OCI-M2 (cell line): ENCODE measurements around the gene MLLT11.

Source experiments
- DNase-seq: peaks from one replicate; lab custom pipeline; 2025; ENCODE audit not compliant: unreplicated experiment; lab: John Stamatoyannopoulos, UW

Gene MLLT11, protein sequence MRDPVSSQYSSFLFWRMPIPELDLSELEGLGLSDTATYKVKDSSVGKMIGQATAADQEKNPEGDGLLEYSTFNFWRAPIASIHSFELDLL

DNA sequence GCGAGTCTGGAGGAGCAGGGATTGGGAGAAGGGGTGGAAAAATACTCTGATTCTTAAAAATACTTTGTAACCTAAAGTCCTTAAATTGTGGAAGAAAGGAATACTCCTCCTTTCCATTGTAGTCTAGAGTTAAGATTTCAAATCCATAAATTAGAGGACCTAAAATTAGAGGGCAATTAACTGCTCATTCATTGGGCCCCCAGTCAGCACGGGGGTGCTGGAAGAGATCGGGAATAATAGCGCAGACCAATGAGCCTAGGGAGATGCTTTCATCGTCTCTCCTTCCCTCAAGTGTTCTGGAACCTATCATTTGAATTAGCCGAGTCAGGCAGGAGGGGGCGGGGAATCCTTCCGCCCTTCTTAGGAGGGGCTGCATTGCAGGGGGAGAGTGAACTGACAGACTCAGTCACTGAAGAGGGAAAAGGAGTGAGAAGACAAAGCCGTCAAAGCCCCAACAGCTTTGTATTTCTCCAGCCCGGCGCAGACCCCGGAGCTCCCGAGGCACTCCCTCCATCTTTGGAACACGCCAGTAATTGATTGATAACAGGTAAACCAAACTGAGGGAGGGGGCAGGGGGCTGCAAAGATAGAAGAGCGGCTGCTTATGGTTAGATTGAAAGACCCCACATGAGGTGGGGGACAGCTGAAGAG lies at the start of gene MLLT11:
Gene MLLT11 (plus strand): TSS at position 391 of the 650 bp plus-strand sequence. CDS start 6,828 bp downstream, outside the sequence.
- DNase-seq: no peak

DNA sequence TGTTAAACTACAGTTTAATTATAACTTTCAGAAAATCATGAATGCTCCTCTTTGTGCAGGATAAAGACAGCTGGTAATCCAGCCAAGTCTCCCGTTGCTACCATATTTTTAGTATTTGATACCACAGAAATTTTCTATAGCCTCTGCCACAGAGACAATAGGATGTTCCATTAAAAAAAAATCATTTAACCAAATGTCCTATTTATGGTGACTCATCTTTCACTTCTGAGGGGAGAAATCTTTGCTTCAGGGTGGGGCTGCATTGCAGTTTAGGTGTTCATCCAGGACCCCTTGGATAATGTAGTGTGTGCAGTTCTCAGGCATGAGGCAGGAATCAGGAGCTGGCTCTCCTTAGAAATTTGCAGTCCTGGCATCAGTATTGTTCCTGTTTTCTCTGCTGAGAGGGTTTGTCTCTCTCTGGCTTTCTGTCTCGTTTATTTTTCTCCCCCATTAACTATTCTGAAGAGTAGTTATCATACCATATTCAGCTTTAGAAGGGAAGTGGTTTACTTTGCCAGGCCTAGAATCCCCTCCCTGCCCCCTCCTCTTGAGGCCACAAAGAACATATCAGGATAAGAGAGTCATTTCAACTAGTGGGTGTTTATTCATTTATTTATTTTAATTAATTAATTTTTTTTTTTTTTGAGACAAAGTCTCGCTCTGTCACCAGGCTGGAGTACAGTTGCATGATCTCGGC lies 48.9 kb upstream of the MLLT11 start:
- no peak for DNase-seq

DNA sequence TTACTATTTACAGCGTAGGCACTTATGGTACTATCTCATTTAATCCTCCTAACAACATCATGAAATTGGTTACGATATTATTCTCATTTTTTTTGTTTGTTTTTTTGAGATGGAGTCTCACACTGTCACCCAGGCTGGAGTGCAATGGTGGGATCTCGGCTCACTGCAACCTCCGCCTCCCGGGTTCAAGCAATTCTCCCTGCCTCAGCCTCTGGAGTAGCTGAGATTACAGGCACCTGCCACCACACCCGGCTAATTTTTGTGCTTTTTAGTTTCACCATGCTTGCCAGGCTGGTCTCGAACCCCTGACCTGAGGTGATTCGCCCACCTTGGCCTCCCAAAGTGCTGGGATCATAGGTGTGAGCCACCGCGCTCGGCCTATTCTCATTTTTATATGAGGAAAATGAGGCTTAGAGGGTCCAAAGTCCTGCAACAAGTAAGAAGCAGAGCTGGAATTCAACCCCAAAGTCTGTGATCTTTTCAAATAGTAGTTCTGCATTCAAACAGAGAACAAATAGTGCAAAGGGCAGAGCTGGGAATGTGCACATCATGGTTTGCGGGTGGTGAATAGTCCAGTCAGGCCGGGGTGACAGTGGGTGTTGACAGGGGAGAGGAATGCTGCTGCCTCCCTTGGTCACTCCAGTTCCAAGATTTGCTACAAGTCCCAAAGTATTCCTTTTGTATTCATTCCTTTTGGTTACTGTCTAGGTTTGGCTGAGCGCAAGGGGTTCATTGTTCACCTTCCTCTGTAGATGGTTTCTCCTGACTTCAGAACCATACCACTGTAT lies 47.3 kb upstream of the MLLT11 start:
- no peak for DNase-seq

DNA sequence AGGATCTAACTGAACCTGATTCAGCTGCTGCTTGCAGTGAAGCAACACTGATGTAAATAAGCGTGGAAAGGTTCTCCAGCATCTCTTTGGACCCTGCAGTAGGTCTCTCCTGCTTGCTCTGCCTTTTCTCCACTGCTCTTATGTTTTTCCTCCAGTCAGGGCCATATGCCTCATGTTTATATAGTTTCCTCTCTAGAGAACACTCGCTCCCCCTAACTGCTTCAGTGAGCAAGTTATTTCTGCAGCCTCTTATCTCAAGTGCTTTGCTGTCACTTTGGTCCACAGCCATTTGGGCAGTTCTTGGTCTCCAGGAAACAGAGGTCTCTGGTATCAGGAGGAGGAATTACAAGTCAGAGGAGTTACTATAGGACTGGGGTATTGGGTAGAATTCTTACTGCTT lies 46.7 kb upstream of the MLLT11 start:
- no peak for DNase-seq

DNA sequence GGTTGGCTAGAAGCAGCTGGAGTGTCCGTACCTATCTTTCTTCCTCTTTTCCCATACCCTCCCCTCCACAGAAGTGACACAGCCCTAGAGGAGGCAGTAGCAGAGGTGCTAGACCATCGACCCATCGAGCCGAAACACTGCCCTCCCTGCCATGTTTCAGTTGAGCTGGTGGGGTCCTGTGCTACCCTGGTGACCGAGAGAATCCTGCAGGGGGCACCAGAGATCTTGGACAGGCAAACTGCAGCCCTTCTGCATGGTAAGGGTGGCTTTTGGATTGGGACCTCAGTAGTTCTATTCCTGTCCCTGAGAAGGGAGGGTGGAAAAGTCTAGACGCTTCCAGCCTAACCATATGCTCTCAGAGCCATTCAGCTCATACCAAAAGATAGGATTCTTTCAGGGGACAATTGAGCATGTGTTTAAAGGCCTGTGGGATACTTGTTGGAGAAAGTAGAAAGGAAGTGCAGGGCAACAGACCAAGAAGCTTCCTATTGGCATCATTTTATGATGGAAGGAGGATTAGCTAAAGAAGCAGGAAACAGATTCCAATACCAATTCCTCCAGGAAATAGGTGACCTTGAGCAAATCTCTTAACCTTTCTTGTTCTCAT lies 35.6 kb upstream of the MLLT11 start:
- no peak for DNase-seq

DNA sequence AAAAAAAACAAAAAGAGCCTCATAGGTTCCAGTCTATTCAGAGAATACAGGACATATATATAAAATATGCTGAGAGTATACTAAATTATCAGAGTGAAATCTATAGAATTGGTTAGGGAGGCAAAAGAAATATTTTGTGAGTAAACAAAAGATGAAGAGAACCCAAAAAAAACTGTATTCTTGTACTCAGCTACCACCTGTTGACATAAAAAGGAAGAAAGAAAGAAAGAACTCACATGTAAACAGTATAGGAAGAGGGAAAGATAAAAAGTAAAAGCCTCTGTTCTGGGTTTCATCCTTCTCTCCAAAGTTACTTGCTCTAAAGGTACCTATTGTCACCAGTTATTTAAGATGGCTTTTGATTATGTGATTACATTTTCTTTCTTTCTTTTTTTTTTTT lies 33.7 kb upstream of the MLLT11 start:
- DNase-seq: no peak

DNA sequence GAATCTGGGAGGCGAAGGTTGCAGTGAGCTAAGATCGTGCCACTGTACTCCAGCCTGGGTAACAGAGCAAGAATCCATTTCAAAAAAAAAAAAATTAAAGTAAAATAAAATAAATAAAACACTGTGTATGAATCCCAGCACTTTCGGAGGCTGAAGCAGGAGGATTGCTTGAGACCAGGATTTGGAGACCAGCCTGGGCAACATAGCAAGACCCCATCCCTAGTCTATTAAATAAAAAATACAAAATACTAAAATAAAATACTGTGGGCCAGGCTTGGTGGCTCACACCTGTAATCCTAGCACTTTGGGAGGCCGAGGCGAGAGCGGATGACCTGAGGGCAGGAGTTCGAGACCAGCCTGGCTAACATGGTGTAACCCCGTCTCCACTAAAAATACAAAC lies 28.0 kb upstream of the MLLT11 start:
- DNase-seq: no peak

DNA sequence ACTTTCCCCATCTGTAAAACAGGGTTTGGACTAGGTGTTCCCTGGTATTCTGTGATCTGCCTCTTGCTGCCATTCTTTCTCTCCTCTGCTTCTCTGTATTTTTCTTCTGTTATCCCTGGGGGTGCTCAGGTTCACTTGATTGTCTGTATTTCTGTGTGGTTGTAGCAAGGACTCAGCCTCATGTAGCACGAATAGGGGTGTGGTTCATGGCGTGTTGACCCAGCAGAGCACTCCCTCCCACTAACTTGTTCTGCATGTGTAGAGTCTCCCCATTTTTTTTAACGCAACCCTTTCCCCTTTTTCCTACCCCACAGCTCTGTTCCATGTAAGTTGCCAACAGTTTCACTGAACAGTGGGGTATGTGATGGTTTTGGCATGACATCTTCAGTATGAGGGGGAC lies 25.0 kb upstream of the MLLT11 start:
- no peak for DNase-seq

DNA sequence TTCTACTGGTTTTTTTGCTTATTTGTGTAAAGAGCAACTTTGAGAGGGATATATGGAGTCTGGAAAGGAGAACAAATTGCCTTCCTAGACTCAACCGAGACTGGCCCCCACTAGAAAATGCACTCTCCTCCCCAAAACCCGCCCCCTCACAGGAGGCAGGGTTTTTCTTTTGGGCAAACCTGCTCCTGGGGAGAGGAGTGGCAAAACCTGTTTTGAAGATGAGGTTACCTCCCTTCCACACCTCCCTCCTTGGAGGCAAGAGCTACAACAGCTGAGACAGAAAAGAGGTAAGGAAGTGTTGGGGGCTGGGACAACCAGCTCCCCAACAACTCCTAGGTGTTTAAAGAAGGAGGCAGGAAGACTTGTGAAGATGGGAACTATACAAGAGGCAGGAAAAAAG lies 23.8 kb upstream of the MLLT11 start, which contains the start of gene BNIPL:
Gene BNIPL (plus strand): TSS at position 231 of the 400 bp plus-strand sequence. CDS start 140 bp downstream, at position 371.
- no peak for DNase-seq

DNA sequence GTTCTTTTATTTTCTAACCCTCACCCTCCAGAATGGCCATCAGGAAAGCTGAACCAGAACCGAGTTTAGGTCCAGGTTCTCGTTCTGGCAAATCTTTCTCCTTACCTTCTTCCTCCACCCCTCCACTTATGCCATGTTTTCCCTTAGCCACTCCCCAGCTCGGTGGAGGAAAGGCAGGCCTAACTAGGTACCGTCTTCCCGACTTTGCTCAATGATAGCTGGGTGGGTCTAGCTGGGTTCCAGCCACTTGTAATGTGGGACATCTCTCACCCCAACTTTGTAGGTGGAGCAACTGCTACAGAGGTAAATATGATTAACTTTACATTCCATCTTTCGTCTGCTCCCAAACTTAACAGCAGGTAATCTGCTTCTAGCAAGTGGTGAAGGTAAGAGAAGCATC lies 23.2 kb upstream of the MLLT11 start:
- no peak for DNase-seq

DNA sequence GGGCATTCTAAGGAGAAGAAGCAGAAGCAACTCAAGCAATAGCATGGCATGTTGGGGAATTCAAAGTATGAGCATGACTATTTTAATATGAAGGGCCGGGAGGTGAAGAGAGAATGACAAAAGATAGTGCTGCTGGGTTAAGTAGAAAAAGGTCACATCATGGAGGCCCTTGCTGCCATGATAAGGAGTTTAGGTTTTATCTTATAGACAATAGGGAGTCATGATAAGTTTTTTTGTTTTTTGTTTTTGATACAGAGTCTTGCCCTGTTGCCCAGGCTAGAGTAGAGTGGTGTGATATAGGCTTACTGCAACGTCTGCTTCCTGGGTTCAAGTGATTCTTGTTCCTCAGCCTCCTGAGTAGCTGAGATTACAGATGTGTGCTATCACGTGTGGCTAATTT lies 20.7 kb upstream of the MLLT11 start:
- DNase-seq: no peak

DNA sequence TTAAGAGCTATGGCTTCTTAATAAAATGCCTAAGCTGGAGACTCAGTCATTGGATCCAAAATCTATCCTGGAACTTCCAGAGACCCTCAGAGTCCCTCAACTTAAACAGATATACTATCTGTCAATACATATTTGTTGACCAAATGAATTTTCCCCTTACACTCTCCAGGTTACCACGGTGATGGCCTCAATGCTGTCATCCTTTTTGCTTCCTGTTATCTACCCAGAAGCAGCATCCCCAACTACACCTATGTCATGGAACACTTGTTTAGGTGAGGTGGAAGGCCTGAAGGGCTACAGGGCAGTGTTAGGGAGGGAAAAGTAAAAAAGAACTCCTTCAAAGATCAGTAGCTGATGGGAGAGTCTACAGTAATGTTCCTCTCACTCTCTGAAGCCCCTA lies 17.0 kb upstream of the MLLT11 start:
- no peak for DNase-seq

DNA sequence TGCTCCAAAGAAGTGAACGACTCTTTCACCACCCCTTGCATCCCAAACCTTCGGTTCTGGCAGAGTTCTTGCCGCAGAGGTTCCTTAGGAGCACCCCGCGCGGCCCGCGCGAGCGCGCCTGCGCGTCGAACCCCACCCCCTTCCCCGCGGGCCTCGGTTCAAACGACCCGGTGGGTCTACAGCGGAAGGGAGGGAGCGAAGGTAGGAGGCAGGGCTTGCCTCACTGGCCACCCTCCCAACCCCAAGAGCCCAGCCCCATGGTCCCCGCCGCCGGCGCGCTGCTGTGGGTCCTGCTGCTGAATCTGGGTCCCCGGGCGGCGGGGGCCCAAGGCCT lies 12.6 kb upstream of the MLLT11 start, which contains the start of gene C1orf56:
Gene C1orf56 (plus strand): TSS at position 161 of the 334 bp plus-strand sequence. CDS start 97 bp downstream, at position 258.
- no peak for DNase-seq

DNA sequence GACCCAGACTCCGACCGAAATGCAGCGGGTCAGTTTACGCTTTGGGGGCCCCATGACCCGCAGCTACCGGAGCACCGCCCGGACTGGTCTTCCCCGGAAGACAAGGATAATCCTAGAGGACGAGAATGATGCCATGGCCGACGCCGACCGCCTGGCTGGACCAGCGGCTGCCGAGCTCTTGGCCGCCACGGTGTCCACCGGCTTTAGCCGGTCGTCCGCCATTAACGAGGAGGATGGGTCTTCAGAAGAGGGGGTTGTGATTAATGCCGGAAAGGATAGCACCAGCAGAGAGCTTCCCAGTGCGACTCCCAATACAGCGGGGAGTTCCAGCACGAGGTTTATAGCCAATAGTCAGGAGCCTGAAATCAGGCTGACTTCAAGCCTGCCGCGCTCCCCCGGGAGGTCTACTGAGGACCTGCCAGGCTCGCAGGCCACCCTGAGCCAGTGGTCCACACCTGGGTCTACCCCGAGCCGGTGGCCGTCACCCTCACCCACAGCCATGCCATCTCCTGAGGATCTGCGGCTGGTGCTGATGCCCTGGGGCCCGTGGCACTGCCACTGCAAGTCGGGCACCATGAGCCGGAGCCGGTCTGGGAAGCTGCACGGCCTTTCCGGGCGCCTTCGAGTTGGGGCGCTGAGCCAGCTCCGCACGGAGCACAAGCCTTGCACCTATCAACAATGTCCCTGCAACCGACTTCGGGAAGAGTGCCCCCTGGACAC lies 12.1 kb upstream of the MLLT11 start:
- no peak for DNase-seq

DNA sequence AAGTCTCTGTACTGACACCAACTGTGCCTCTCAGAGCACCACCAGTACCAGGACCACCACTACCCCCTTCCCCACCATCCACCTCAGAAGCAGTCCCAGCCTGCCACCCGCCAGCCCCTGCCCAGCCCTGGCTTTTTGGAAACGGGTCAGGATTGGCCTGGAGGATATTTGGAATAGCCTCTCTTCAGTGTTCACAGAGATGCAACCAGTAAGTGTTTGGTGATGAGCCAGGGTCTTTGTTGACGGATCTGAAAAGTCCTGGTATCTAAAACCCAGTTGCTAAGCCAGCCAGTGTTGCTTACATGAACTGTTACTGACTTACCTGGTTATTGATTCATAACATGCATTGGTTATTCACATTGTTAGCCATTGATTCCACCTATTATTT lies 11.6 kb upstream of the MLLT11 start:
- no peak for DNase-seq

DNA sequence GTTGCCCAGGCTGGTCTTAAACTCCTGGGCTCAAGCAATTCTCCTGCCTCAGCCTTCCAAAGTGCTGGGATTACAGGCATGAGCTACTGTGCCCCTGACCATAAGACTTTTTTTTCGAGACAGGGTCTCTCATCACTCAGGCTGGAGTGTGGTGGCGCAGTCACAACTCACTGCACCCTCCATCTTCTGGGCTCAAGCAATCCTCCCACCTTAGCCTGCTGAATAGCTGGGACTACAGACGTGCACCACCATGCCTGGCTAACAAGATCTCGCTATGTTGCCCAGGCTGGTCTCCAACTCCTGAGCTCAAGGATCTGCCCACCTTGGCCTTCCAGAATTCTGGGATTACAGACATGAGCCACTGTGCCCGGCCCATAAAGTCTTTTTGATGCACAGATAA lies 10.7 kb upstream of the MLLT11 start:
- DNase-seq: no peak

DNA sequence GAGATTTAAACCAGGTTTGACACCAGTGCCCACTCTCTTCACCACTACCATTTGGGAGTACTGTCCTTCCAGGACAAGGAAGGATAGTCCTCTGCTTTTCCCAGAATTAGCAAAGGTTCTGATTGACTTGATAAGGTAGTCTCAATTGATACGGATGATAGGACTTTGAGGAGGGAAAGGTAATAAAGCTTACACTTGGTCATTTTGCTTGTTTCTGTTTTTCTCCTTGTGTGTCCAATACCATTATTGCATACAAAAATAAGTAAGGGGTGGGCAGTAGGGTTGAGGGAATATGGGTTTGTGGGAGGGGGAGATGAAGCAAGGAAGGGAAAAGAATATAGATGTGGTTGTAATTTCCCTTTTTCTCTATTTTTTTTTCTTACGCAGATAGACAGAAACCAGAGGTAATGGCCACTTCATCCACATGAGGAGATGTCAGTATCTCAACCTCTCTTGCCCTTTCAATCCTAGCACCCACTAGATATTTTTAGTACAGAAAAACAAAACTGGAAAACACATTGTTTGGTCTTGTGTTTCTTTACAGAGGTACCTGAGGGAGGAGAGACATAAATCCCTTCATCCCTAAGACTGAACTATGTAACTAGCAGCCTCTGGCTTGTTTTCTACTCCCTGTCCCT lies 10.0 kb upstream of the MLLT11 start:
- no peak for DNase-seq

DNA sequence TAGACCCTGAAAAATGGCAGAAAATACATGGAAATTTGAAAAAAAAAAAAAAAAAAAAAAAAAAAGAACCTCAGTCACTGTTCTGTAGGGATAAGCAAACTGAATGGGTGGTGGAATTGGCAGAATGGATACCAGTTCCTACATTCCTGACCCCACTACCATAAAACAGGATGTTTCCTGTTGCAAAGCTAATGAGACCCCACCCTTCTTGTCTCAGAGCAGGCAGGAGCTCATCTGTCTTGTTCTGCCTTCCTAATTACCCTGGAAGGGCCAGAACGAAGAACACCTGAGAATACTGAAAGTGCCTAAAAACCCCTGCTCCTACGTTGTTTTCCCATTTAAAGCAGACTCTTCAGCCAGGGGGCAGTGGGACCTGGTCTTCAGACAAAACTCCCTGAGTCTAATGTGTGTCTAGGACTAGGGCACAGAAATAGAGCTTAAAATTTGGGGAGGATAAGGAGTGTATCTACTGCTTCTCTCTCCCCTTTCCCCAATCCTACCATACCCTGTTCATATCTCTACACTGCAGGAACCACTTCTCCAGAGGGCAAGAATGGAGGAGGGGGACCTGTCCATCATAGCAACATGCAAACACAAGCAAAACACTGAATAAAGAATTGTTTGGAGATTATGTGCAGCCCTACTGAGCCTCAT lies 8.7 kb upstream of the MLLT11 start:
- no peak for DNase-seq

DNA sequence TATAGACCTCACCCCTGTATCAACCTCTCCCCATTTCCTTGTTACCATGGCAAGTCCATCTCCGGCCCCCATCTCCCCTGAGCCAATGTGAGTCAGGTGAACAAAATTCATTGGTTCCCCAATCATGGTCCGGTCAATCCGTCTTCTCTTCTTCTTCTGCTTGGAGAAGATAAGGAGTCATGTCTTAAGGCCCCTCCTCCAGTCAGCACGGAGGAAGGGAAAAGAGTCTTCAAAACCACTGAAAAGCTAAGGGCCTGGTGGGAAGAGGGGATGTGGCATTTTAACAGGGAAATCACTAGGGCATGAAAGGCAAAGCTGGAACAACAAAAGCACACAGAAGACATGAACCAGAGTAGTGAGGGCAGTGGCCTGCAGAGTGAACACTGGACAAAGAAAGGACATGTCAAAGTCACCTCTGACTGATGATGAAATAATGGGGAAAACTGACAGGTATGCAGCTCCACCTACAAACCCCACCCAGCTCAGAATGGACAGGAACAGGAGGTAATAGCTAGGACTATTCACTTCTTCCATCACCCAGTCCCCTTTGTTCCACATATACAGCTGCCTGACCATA lies 5.1 kb upstream of the MLLT11 start:
- DNase-seq: no peak
